Thyroid gland (tissue), 4 donors: ENCODE data around the gene CDC42BPG.

ENCODE experiments used
- POLR2A ChIP-seq, 2 donors: fragments of 450-650 bp; IDR thresholded peaks; one replicate each; pipeline ENCODE4 v1.6.1; 2017; ENCODE audit warnings: antibody characterized with exemption in 2 of 2, mild to moderate bottlenecking in 2 of 2, moderate library complexity in 1 of 2
- TF ChIP-seq, protein P1 (sequence below), 6 experiments: fragments of 200-600 bp in 3 of 6; fragments of 450-650 bp in 3 of 6; sonication (generic) in 3 of 6; IDR thresholded peaks; one replicate each; pipeline ENCODE4 v1.5.1; 2016 to 2019; ENCODE audit warnings: antibody characterized with exemption in 6 of 6, mild to moderate bottlenecking in 2 of 6, inconsistent platforms in 1 of 6, moderate library complexity in 1 of 6

- TF ChIP-seq, protein P1, sequence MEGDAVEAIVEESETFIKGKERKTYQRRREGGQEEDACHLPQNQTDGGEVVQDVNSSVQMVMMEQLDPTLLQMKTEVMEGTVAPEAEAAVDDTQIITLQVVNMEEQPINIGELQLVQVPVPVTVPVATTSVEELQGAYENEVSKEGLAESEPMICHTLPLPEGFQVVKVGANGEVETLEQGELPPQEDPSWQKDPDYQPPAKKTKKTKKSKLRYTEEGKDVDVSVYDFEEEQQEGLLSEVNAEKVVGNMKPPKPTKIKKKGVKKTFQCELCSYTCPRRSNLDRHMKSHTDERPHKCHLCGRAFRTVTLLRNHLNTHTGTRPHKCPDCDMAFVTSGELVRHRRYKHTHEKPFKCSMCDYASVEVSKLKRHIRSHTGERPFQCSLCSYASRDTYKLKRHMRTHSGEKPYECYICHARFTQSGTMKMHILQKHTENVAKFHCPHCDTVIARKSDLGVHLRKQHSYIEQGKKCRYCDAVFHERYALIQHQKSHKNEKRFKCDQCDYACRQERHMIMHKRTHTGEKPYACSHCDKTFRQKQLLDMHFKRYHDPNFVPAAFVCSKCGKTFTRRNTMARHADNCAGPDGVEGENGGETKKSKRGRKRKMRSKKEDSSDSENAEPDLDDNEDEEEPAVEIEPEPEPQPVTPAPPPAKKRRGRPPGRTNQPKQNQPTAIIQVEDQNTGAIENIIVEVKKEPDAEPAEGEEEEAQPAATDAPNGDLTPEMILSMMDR (IDR thresholded peaks at IDR 0.05): no peak
- TF ChIP-seq POLR2A (IDR thresholded peaks at IDR 0.05): no peak
Measured at GRCh38 chr11:64893194-64894069, 49.0 kb upstream of the CDC42BPG start.
